Heart left ventricle (tissue), 16 donors: ENCODE results near the gene IPO13. TPM values are rescaled to one million over a fixed set of nuclear protein-coding genes. Genes with fewer than 3 reads are reported as not detected.

Experiments used
- ATAC-seq, 4 donors: fragments of 200-7000 bp; cut with Tn5 transposase; one replicate each; pipeline ENCODE4 v1.9.1; 2020 to 2022; ENCODE audit warnings: moderate library complexity in 4 of 4, mild to moderate bottlenecking in 3 of 4, moderate number of reproducible peaks in 1 of 4
- DNase-seq, 5 donors: peaks; one replicate each; pipeline ENCODE4 v3.0.0-alpha.2; 2020
- H3K27ac ChIP-seq, 12 donors: fragments of 200-600 bp; sonication (generic) in 4 of 12; one replicate each; pipeline versions ENCODE4 v1.5.0 to v1.8.0; 2016 to 2022; ENCODE audit warnings: mild to moderate bottlenecking in 2 of 12
- H3K27me3 ChIP-seq, 9 donors: fragments of 200-600 bp; sonication (generic) in 2 of 9; one replicate each; pipeline versions ENCODE4 v1.5.1 to v1.8.0; 2016 to 2022; ENCODE audit warnings: mild to moderate bottlenecking in 3 of 9
- H3K36me3 ChIP-seq, 9 donors: fragments of 200-600 bp; sonication (generic) in 2 of 9; one replicate each; pipeline versions ENCODE4 v1.5.0 to v1.8.0; 2018 to 2022; ENCODE audit warnings: mild to moderate bottlenecking in 2 of 9
- H3K4me1 ChIP-seq, 12 donors: fragments of 200-600 bp; sonication (generic) in 4 of 12; one replicate each; pipeline versions ENCODE4 v1.5.0 to v1.8.0; 2016 to 2022; ENCODE audit warnings: mild to moderate bottlenecking in 3 of 12
- H3K4me3 ChIP-seq, 12 donors: fragments of 200-600 bp; sonication (generic) in 4 of 12; one replicate each; pipeline versions ENCODE4 v1.5.0 to v1.8.0; 2017 to 2022; ENCODE audit warnings: mild to moderate bottlenecking in 9 of 12, moderate library complexity in 4 of 12
- H3K9me3 ChIP-seq, 12 donors: fragments of 200-600 bp; sonication (generic) in 4 of 12; one replicate each; pipeline versions ENCODE4 v1.5.0 to v1.8.0; 2016 to 2022; ENCODE audit warnings: mild to moderate bottlenecking in 1 of 12
- POLR2A ChIP-seq, 2 donors: fragments of 450-650 bp; IDR thresholded peaks; one replicate each; pipeline ENCODE4 v1.6.1; 2017; ENCODE audit warnings: antibody characterized with exemption in 2 of 2, mild to moderate bottlenecking in 2 of 2, moderate library complexity in 2 of 2
- WGBS, 4 donors: extraction: QIAGEN DNeasy Blood & Tissue Kit in 2 of 4; methylation state at CpG; one replicate each; pipeline versions ENCODE4 v1.1.5 to v1.1.7; 2013 to 2018; 5-methylcytosine and 5-hydroxymethylcytosine counted together
- intact Hi-C, 10 donors: fragments of 100-400 bp; cut with DNase I; formaldehyde crosslinking; loops; one replicate each; pipeline versions ENCODE4 v1.11.1 to v1.14.2; 2022
- polyA plus RNA-seq, 2 donors: library from polyadenylated mRNA; stranded (reverse); fragments of 200-250 nt; gene quantifications; one replicate each; pipeline ENCODE4 v1.2.3, GENCODE V29; 2013
- total RNA-seq, 9 donors: library from RNA; depleted of rRNA in 2 of 9; stranded (reverse); fragments of >200 nt in 2 of 9; fragmentation: NEBNext Ultra II Directional in 3 of 9; extraction: Animal tissue kit (Norgen Biotek cat#: 25700) in 3 of 9; gene quantifications; one replicate each; pipeline versions ENCODE4 v1.1.0 to v1.2.4, GENCODE V29; 2016 to 2023
- TF ChIP-seq, protein P1 (sequence below), 12 donors: fragments of 200-600 bp; sonication (generic) in 4 of 12; IDR thresholded peaks; one replicate each; pipeline versions ENCODE4 v1.5.0 to v1.8.0; 2018 to 2022; ENCODE audit warnings: antibody characterized with exemption in 12 of 12, mild to moderate bottlenecking in 5 of 12
- donor health status: ischemic (EF 13 %, LVEDD 7.1; RV severe dilation, severe dysfunction).
- donor health status: healthy with polysubstance abuse.
- donor health status: DM: no; HTN: yes; CAD: no.
- donor health status: DM: no; HTN: no; CAD: no.
- donor health status: ischemic (EF 25% LVEDD 6.9; RV normal size, moderate dysfunction).
- donor health status: ischemic (EF 25% LVEDD 5.7; RV mildly dilated, moderate dysfunction).
- donor health status: healthy.
- donor health status: DM: yes; HTN: yes; CAD: no.
- donor health status: ischemic (EF 35%, LVEDD 5.7; RV mildly dilated, moderate dysfunction).
- donor health status: nonischemic (EF 11% LVEDD 7.7; RV severe dilation, severe dysfunction).
- donor health status: DM: yes; HTN: yes; CAD: no.
- donor health status: PGD.
- donor health status: ischemic (EF 29% LVEDD 5.4; RV normal size, mild dysfunction).
- donor health status: nonischemic (EF 23%, LVEDD 6.1; RV moderate dilation, normal function).

Gene IPO13
- total and polyA plus RNA-seq, 11 donors = 29.9 to 71.0 (median 54.6) TPM

DNA sequence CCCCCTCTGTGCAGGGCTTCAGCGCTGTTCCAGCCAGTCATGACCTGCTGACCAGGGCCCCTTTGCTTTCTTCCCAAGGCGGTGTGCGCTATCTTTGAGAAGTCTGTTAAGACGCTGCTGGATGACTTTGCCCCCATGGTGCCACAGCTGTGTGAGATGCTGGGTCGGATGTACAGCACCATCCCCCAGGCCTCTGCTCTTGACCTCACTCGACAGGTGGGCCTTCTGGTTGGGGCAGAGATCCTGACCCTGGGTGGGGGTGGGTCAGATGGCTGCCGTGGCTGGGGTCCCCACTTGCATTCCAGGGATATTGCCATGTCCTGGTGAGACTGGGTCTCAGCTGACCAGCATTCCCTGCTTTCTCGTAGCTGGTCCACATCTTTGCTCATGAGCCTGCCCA lies 14.0 kb downstream of the IPO13 start:
- WGBS, 4 donors = 92 to 98% (median 96%) methylated on average over 7 to 8 of the region's 8 CpGs
- TF ChIP-seq, protein P1, sequence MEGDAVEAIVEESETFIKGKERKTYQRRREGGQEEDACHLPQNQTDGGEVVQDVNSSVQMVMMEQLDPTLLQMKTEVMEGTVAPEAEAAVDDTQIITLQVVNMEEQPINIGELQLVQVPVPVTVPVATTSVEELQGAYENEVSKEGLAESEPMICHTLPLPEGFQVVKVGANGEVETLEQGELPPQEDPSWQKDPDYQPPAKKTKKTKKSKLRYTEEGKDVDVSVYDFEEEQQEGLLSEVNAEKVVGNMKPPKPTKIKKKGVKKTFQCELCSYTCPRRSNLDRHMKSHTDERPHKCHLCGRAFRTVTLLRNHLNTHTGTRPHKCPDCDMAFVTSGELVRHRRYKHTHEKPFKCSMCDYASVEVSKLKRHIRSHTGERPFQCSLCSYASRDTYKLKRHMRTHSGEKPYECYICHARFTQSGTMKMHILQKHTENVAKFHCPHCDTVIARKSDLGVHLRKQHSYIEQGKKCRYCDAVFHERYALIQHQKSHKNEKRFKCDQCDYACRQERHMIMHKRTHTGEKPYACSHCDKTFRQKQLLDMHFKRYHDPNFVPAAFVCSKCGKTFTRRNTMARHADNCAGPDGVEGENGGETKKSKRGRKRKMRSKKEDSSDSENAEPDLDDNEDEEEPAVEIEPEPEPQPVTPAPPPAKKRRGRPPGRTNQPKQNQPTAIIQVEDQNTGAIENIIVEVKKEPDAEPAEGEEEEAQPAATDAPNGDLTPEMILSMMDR (IDR thresholded peaks at IDR 0.05) = no peak
- TF ChIP-seq POLR2A (IDR thresholded peaks at IDR 0.05) = no peak
- intact Hi-C loops = no loop called here
- Histone ChIP-seq H3K9me3 (no peaks in the 10 kb centered on the region), H3K36me3 (peaks cover 0 to 94% (median 86%) of the 10 kb centered on the region in 9 donors), H3K4me1 (peaks cover 0 to 14% (median 0%) of the 10 kb centered on the region in 12 donors), H3K27ac (no peak overlapping the region), H3K4me3 (no peak overlapping the region), H3K27me3 (no peaks in the 10 kb centered on the region)
- no peak for ATAC-seq
- DNase-seq = no peak

DNA sequence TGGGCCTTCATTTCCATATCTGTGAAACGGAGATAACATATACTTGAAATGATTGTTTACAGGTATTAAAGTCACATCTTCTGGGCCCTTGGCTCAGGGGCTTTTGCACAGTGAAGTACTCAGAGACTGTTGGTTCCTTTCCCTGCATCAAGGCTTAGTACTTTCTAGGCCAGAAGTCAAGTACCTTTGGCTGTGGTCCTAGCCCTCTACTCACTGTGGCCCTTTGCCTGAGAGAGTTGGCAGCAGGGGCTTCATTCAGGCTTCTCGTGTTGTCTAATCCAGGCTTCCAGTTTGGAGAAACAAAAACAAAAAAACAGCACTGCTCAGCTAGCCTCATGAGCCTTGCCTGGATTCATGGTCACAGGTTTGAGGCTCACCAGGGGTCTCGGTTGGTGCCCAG lies 14.9 kb downstream of the IPO13 start:
- peaks cover 0 to 14% (median 0%) of the 10 kb centered on the region in 12 donors for H3K4me1 ChIP-seq
- H3K4me3 ChIP-seq = no peak overlapping the region
- H3K9me3 ChIP-seq = no peaks in the 10 kb centered on the region
- WGBS, 4 donors = 53 to 71% (median 70%) methylated on average over 2 to 3 of the region's 3 CpGs
- ATAC-seq (no peak), DNase-seq (no peak)
- H3K36me3 ChIP-seq = peaks cover 0 to 94% (median 85%) of the 10 kb centered on the region in 9 donors
- H3K27ac ChIP-seq = no peak overlapping the region
- no peak for TF ChIP-seq POLR2A (IDR thresholded peaks at IDR 0.05)
- TF ChIP-seq, protein P1 (IDR thresholded peaks at IDR 0.05) = no peak
- intact Hi-C loops = no loop called here
- H3K27me3 ChIP-seq = no peaks in the 10 kb centered on the region

GRCh38 chr1:43962324-43962723 lies 15.6 kb downstream of the IPO13 start:
- ATAC-seq (no peak), DNase-seq (no peak)
- no peaks in the 10 kb centered on the region for H3K9me3 ChIP-seq
- no peak overlapping the region for H3K4me3 ChIP-seq
- H3K36me3 ChIP-seq = peaks cover 0 to 94% (median 83%) of the 10 kb centered on the region in 9 donors
- peaks cover 0 to 14% (median 0%) of the 10 kb centered on the region in 12 donors for H3K4me1 ChIP-seq
- intact Hi-C loops = no loop called here
- no peak for TF ChIP-seq POLR2A (IDR thresholded peaks at IDR 0.05)
- TF ChIP-seq, protein P1 (IDR thresholded peaks at IDR 0.05) = no peak
- no peaks in the 10 kb centered on the region for H3K27me3 ChIP-seq
- 66 to 82% (median 76%) methylated on average over 2 of the region's 2 CpGs for WGBS, 4 donors
- H3K27ac ChIP-seq = no peak overlapping the region

DNA sequence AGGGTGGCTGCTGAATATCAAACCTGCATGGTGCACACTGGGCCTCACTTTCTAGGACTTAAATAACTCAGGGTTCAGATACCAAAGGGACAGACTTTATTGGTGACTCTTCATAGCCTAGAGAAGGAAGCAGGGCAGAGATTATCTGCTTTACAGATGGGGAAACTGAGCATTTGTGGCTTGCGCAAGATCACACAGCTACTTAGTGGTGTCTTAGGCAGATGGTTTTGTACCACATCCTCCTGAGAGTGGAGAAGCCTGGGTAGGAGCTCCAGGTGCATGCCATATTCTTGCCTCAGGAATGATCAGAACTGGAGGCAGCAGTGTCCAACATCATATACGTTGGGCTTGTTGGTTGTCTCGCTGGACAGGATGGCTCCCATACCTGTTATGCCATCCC lies 16.3 kb downstream of the IPO13 start:
- intact Hi-C loops = no loop called here
- Histone ChIP-seq H3K36me3 (peaks cover 0 to 93% (median 76%) of the 10 kb centered on the region in 9 donors), H3K9me3 (no peaks in the 10 kb centered on the region), H3K4me1 (peaks cover 0 to 14% (median 0%) of the 10 kb centered on the region in 12 donors), H3K27me3 (no peaks in the 10 kb centered on the region), H3K4me3 (no peak overlapping the region), H3K27ac (no peak overlapping the region)
- DNase-seq = no peak
- 90 to 100% (median 94%) methylated on average over 3 of the region's 3 CpGs for WGBS, 4 donors
- TF ChIP-seq, protein P1 (IDR thresholded peaks at IDR 0.05) = no peak
- TF ChIP-seq POLR2A (IDR thresholded peaks at IDR 0.05) = no peak
- no peak for ATAC-seq
